ENCODE results near the gene C9.
"Not testable (repeated sequence)": the region's sequence is repeated elsewhere in the genome, so short reads cannot be mapped to it uniquely, and the experiment has no call there.

C9 gene

DNA sequence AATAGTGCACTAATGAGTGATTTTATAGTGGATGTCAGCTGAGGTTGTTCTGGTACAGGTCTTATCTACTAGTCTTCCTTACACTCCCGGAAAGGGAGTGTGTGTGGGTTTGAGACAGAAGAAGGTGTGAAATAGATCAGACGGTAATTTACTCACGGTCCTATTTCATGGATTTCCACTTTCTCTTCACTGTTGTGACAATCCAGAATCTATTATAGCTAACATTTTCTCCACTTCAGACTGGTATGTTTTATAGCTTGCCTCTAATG, 7.0 kb upstream of the C9 start:
- DNase-seq (ENCODE audit: low spot score): no peak

DNA sequence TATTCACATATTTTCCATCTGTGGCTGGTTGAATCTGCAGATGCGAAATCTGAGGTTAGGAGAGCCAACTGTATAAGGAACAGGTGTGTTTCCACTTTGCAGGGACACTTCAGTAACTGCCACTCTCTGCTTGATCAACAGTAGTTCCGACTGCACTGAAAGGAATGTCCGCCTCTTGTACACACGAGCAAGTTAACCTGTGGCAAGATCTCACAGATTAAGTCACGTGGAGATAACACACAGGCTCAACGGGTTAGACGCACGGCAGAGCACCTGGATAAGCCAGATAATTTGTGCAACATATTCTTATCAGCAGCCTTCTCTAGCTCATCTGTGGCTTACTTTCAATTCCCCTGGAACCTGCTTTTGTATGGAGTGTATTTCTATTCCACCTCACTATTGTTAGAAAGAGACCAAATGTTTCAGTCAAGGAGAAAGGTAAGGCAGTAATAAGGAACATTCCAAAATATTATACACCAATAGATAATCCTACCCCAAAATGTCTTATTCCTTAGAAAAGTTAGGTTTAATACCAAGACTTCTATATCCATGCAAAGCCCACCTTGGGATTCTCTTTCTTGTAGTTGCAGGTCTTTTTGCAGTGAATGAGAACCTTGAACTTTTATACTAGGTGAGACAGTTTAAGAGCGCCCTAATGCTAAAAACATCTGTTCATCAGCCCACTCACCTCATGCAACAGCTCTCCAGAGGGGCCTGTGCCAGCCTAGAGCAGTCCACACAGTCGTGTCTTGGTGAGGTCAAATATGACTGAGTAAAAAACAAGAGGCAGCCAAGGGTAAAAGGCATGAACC, 6.5 kb upstream of the C9 start:
- DNase-seq (ENCODE audit: low spot score): no peak

DNA sequence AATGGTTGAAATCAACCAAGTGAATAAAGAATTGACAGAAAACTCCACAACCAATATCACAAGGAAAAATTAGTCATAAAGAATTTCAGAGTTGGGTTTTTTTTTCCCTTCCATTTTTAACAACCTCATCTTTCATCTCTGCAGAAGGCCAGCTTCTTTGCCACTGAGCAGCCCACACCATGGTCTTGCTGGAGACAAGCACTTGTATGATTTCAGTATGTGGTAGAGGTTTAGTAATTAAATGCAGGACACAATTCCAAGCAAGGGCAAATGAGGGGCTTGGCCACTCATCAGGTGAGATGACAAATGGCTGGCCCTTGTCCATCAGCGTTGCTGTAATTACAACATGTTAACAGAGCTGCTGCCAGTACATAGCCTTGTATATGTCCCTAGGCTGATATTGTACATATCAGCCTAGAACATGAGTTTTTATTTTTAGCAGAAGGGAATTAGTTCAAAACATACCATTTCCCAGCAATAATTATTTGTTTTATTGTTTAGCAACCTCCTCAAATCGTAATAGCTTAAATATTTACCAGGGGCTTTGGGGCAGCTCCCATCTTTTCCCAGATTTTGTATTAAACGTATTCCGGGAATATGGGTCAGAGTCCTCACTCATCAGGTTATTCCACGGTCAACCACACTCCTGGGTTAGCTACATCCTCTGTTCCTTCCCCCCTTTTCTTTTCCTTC, 5.0 kb upstream of the C9 start:
- no peak for DNase-seq (ENCODE audit: low spot score)

DNA sequence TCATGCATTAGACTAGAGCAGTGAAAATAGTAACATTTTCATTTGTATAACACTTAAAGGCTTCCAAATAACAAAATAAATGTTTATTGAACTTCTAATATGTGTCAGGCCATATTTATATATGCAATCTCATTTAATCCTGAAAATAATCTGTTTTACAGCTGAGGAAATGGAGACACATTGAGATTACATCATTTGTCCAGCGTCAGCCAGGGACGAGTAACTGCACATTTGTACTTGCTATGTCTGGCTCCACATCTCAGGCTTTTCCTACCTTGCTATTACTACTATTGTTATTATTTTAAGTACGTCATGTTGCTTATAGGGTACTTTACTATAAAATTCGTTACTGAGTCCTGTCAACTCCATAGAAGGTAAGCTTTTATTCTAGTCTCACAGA, 3.8 kb upstream of the C9 start:
- no peak for DNase-seq (ENCODE audit: low spot score)

DNA sequence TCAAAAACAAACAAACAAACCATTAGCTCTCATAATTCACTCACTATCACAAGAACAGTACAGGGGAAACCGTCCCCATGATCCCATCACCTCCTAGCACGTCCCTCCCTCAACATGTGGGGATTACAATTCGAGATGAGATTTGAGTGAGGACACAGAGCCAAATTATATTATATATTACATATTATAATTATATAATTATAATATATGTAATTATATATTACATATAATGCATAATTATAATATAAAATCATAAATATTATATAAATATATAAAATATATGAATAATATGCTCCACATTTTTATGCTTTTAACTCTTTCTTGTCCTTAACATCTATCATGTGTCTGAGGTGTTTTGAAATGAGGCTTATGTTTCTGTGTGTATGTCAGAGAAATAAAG, 3.4 kb upstream of the C9 start:
- DNase-seq (ENCODE audit: low spot score): no peak

DNA sequence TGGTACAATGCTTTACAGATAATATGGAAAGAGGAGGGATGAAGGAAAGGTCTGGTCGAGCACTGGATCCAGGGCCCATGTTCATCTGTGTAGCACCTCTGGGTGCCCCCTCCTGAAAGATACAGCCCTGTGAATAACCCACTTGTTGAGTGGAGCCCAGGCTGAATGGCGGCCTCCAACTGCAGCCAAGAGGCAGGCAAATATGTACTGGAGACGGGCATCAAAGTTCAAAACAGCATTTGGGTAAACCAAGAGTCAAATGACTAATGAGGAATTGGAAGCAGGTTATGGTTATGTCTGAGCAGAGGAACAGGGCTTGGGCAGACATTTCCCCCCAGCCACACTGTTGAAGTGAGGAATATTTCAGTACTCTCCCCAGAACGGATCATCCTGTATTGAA, 1.1 kb downstream of the C9 start:
- no peak for DNase-seq (ENCODE audit: low spot score)

DNA sequence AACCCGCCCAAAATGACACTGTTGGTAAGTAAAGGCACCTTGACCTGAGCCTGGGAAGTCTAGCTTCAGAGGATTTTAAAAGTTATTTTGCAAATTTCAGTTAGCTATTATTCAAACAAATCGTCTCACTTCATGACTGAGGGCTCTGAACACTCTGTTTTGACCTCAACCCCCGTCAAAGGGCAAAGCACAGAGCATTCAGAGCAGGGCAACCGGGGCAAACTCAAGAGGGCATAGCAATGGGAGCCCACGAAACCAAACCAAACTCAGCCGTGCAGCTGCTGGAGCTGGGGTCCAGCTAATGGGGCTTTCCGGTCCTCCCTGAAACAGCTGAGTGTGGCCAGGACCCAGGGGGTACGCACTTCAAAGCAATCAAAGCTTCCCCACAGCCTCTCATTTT, 1.6 kb downstream of the C9 start:
- DNase-seq (ENCODE audit: low spot score): no peak

DNA sequence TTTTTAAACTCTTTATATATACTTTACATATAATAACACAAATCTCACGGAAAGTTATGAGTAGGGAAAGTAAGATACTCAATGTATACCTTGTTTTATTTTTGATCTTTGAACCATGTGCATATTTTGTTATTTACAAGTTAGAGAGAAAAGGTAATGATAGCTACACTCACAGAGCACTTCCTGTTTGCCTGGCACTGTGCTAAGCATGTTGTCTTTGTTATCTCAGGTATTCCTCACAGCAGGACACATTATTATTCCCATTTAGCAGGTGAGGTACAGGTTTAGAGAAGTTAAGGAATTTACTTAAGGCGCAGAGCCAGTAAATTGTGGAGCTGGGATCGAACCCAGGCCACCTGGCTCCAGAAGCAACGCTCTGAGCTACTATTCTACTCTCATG, 3.0 kb downstream of the C9 start:
- DNase-seq (ENCODE audit: low spot score): no peak

DNA sequence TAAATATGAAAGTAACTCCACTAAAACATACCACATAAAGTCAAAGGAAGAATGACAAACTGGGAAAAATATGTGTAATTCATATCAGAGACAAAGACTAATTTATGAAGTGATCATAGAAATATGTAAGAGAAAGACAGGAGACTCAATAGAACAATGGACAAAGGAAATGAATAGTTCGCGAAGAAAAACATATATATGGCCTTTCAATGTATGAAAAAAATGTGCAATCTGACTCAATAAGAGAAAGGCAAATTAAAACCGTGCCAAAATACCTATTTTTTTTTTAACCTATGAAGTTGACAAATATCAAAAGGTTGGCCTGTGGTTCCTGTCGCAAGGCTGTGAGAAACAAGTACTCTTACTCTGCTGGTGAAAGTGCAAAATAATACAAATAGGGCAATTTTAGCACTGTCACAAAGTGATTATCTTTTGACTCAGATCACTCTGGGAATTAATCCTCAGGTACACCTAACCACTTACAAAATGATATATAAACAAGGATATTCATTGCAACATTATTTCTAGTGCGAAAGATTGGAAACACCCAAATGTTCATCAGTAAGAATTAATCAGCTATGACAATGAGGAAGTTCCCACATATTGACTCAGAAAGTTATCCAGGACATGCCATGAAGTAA, 3.7 kb downstream of the C9 start:
- DNase-seq (ENCODE audit: low spot score): no peak

DNA sequence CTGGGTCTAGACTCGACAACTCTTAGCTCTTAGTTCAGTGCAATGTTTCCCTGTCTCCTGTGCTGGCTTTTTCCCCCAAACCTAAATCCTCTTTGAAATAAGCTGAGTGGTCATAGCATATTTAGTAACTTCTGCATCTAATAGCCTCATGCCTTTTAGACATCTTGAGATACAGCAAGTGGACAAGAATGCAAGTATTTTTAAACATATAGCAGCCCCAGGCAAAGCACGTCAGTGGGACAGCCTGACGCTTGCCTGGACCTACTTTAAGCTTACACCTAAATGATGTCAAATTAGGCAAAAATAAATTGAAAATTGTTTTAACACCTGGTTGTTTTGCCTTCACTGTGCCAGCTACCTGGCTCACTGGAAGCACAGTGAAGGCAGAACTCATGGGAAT, 8.0 kb downstream of the C9 start:
- DNase-seq (ENCODE audit: low spot score): no peak

DNA sequence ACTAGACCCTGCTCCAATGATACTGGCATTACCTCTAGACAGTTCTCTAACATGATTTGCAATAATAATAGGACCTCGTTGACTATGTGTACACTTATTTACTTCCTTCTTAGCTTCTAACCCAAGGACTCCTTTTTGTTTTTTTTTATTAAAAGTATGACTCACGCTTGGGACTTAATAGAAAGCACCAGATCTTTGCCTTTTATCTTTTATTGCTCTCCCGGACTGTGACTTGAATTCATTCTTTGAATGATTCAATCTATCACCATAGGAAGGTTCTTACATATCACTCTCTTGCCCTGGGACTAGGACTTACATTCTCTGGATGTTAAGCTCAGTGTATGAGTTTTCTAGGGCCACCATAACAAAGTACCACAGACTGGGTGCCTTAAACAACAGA, 9.0 kb downstream of the C9 start:
- no peak for DNase-seq (ENCODE audit: low spot score)

DNA sequence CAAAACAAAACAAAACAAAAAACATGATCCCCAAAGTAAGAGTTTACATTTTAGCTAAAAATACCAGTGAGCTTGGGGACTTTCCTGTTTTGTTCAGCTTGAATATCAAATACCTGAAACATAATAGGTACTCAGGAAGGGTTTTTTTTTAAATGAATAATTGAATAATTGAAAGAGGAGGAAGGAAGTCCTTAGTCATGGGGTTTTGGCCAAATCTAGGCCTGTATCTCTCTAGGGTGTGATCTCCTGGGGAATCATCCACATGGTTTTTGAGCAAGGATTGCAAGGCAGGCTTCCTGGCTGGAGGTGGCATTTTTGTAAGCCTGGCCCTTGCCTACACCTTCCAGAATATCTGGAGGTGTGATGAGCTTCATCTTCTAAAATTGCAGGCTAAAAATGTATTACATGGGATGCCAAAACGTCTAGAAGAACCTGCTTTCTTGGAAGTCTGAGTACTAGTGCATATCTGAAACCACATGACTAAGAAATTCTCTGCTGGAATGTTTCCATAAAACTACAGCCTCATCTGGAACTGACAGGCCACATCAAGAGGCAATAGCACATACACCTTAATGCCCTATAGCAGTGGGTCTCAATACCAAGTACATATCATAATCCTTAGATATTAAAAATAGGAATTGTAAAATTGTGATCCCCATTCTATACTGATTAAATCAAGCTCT, 10.4 kb downstream of the C9 start:
- no peak for DNase-seq (ENCODE audit: low spot score)

DNA sequence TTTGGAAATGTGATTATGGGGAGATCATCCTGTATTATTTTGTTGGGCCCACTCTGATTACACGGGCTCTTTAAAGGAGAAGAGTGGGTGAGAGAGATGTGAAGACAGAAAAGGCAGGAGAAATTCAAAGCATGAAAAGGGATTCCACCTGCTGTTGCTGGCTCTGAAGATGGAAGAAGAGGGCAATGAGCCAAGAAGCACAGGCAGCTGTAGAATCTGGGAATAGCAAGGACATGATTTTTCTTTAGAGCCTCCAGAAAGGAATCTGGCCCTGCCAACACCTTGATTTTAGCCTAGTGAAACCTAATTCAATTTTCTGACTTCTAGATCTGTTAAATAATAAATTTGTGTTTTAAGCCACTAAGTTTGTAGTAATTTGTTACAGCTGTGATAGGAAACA, 11.3 kb downstream of the C9 start:
- no peak for DNase-seq (ENCODE audit: low spot score)

DNA sequence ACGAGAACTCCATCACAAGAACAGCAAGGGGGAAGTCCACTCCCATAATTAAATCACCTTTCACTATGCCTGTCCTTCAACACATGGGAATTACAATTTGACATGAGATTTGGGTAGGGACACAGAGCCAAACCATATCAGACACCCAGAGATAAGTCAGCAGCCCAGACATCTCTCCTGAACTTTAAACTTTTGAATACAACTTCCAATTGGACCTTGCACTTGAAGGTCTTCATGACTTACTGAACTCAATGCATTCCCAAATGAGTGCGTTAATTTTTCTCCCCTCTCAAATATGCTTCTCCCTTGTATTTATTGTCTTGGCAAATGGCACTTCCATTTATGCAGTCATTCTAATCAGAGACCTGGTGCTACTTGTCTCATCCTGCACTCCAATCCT, 12.1 kb downstream of the C9 start:
- no peak for DNase-seq (ENCODE audit: low spot score)

DNA sequence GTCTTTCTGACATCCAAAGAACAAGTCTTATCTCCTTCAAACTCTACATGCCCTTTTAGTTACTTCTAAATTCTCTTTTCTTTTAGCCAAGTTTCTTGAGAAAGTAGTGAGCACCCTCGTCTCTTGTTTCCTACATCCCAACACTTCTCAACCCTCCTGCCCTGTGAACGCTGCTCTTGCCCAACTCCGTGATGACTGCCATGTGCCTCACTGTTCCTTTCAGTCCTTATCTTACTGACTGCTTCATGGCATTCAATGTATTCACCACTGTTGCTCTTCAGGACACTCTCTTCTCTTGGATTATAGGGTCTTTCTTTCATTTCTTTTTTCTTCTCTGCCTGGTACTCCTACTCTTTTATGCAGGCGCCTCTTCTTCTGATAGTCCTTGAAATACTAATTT, 14.8 kb downstream of the C9 start:
- DNase-seq (ENCODE audit: low spot score): no peak

DNA sequence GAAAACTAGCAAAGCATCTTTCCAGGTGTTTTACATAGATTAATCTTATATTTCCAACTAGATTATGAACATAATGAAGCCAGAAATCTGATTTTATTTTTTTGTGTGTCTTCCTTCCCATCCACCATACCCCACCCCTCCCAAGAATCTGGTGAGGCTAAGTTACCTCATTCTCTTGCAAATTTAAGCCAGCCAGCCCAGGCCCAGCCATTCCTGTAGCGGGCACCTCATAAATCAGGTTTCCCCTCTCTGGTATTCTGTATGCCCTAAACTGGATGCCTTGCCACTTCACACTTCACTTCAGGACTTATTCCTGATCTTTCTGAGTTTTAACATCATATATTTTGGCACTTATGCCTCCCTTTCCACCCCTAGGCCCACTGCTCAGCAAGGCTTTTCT, 21.8 kb downstream of the C9 start:
- DNase-seq (ENCODE audit: low spot score): no peak

DNA sequence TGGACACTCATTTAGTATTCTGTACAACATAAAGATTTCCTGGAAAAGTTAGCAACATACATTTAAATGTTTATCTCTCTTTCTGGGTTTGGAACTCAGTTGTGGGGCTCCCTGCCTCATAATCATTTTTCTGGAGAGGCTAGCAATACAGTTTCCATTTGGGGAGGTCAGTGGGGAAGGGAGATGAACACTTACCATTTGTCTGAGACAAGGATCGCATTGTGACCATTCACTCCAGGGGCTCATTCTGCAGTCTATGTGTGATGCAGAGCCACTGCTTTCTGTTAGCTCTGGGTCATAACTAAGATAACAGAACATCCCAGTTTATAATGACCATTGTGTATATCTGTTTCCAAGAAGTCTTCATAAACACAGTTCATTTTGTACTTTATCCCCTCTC, 22.4 kb downstream of the C9 start:
- DNase-seq (ENCODE audit: low spot score): no peak

DNA sequence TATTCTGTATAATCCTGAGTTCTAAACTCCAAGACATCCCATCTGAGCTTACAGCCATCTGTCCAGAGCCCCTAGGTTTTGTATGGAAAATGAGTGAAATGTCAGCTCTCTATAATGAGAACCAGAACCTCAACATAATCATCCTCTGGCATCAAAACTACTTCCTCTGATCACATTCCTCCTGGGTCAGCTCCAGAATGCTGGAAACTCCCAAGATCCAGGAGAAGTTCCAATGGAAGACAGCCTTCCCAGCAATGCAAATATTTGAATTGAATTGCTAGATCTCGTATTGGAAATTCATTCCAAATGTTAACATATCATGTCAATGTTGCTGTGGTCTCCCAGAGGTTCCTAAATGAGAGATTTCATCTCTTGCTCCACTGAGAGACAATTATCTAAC, 23.8 kb downstream of the C9 start:
- DNase-seq (ENCODE audit: low spot score): no peak

DNA sequence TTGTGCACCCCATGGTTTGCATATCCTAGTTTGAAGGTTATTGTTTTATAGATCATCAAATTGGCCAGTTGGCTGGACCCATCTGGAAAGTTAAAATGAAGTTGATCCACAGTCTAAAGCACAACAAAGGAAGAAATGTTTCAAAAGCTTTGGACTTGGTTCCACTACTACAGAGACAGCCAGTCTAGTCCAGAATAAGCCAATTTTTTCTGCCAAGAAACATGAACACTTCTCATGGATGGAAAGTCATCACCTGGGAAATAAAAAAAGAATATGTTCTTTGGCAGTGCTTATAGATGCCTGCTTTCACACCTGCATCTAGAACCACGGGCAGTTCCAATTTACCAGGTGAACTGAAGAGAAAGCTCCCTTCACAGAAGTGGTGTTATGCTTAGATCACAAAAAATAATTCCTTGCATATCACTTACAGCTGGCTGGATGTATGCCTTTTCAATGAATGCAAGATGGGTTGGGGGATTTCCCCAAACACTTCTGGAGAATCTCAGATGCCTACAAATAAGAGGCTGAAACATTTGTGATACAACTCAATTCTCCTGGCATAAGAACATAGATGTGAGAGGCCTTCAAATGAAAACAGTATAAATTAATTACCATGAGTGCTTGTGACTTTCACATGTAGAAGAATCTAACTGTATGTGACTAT, 26.9 kb downstream of the C9 start:
- DNase-seq (ENCODE audit: low spot score): no peak

DNA sequence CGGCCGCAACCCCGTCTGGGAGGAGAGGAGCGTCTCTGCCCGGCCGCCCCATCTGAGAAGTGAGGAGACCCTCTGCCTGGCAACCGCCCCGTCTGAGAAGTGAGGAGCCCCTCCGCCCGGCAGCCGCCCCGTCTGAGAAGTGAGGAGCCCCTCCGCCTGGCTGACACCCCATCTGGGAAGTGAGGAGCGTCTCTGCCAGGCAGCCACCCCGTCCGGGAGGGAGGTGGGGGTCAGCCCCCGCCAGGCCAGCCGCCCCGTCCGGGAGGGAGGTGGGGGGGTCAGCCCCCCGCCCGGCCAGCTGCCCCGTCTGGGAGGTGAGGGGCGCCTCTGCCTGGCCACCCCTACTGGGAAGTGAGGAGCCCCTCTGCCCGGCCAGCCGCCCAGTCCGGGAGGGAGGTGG, 30.0 kb downstream of the C9 start:
- DNase-seq (ENCODE audit: low spot score): not testable (repeated sequence)

DNA sequence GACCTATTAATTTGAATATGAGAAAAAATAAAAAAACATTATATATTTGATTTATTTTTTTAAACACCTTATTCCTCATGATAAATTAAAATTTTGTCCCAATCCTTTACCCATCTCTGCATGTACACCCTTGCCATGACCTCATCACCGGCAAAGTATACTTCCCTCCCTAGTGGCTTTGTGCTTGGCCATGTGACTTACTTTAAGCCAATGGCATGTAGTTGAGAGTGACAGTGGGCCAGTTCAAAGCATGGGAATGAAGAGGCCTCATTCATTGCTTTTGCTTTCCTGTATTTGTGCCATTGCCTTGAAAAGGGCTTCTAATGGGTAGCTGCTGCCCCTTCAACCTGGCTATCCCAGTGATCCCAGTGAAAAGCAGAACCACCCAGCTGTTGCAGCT, 31.2 kb downstream of the C9 start:
- no peak for DNase-seq (ENCODE audit: low spot score)

DNA sequence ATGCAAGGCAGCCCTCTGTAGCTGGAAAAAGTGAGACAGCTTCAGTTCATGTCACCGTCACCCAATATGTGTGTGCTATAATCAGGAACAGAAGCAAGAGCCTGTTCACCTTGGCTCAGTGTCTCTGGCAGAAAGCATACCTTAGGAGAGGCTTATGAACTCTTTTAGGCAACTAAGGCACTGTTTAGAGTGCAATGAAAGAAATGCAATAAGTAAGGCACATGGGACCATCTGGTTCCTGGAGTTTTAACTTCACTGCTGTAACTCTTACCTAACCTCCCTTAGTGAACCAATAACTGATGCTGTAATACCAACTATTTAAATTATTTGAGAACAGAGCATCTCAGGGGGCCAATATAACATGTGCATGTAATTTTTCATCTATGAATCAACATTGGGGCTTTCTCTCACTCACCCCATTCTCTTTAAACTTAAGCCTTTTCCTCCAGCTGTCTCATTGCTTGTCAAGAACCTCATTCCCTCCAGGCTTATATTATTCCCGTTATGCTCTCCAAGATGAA, 32.4 kb downstream of the C9 start:
- no peak for DNase-seq (ENCODE audit: low spot score)

Measured in NAMALWA (cell line).